HepG2 (cell line): ENCODE data around the gene ANKRD66. TPM values are rescaled to one million over a fixed set of nuclear protein-coding genes. Genes with fewer than 3 reads are reported as not detected.

Experiments
- BRCA1 ChIP-seq: sonication (generic); formaldehyde crosslinking; IDR thresholded peaks from 2 replicates; pipeline ENCODE4 v1.4.0; 2020; ENCODE audit warnings: missing genetic modification reagents
- EP300 ChIP-seq, 3 experiments: sonication (generic) in 1 of 3; formaldehyde crosslinking in 1 of 3; IDR thresholded peaks; 2 replicates each; pipeline versions ENCODE4 v1.5.1 to v1.6.1; 2011 to 2020; ENCODE audit warnings: low read depth in 2 of 3, low read length in 2 of 3, borderline replicate concordance in 1 of 3, improper control_type of control experiment in 1 of 3, mild to moderate bottlenecking in 1 of 3, missing genetic modification reagents in 1 of 3, moderate library complexity in 1 of 3
- FOXP1 ChIP-seq, 2 experiments: fragments of 450-650 bp in 1 of 2; IDR thresholded peaks; 2 replicates each; pipeline ENCODE4 v1.6.1; 2017 to 2018; ENCODE audit warnings: antibody characterized with exemption in 1 of 2
- GATA4 ChIP-seq: sonication (generic); IDR thresholded peaks from 2 replicates; pipeline ENCODE4 v1.6.1; 2016; ENCODE audit warnings: antibody characterized with exemption, low read depth, borderline replicate concordance
- GATAD2A ChIP-seq: IDR thresholded peaks from 2 replicates; pipeline ENCODE4 v1.6.1; 2016
- HNF4A ChIP-seq: sonication (generic); formaldehyde crosslinking; IDR thresholded peaks from 2 replicates; pipeline ENCODE4 v1.4.0; 2020; ENCODE audit warnings: missing genetic modification reagents
- ISL2 ChIP-seq: sonication (generic); formaldehyde crosslinking; IDR thresholded peaks from 2 replicates; pipeline ENCODE4 v1.5.0; 2020; ENCODE audit warnings: missing genetic modification reagents
- MIXL1 ChIP-seq: IDR thresholded peaks from 2 replicates; pipeline ENCODE4 v1.6.1; 2016
- MZF1 ChIP-seq: sonication (generic); formaldehyde crosslinking; IDR thresholded peaks from 2 replicates; pipeline ENCODE4 v1.8.1; 2023; ENCODE audit warnings: mild to moderate bottlenecking, missing genetic modification reagents, borderline replicate concordance
- NCOA2 ChIP-seq: sonication (generic); formaldehyde crosslinking; IDR thresholded peaks from 2 replicates; pipeline ENCODE4 v1.8.0; 2022; ENCODE audit warnings: inconsistent platforms
- NCOR1 ChIP-seq: fragments of 200-600 bp; sonication (generic); IDR thresholded peaks from 2 replicates; pipeline ENCODE4 v1.7.0; 2017; ENCODE audit warnings: antibody characterized with exemption, low read length, borderline replicate concordance
- RARA ChIP-seq: IDR thresholded peaks from 2 replicates; pipeline ENCODE4 v1.6.1; 2016; ENCODE audit warnings: missing genetic modification reagents, missing compliant biosample characterization
- TCF7 ChIP-seq: sonication (generic); IDR thresholded peaks from 2 replicates; pipeline ENCODE4 v1.6.1; 2016; ENCODE audit warnings: antibody characterized with exemption, low read depth
- ZFAT ChIP-seq: sonication (generic); formaldehyde crosslinking; conservative IDR thresholded peaks from 2 replicates; pipeline ENCODE4 v1.8.1; 2023; ENCODE audit warnings: missing genetic modification reagents, inconsistent platforms
- ZNF12 ChIP-seq: sonication (generic); formaldehyde crosslinking; IDR thresholded peaks from 2 replicates; pipeline ENCODE4 v1.5.0; 2020; ENCODE audit warnings: missing genetic modification reagents
- ZNF17 ChIP-seq: sonication (generic); formaldehyde crosslinking; IDR thresholded peaks from 2 replicates; pipeline ENCODE4 v1.5.0; 2020; ENCODE audit warnings: mild to moderate bottlenecking, missing genetic modification reagents
- ZNF672 ChIP-seq: sonication (generic); formaldehyde crosslinking; IDR thresholded peaks from 2 replicates; pipeline ENCODE4 v1.8.1; 2022; ENCODE audit warnings: missing genetic modification reagents
- polyA plus RNA-seq, 8 experiments: library from polyadenylated mRNA; depleted of rRNA in 3 of 8; stranded (reverse) in 7 of 8; unstranded in 1 of 8; fragments of >200 nt; fragmentation: Illumina TruSeq in 4 of 8; extraction: Trizol in 4 of 8; gene quantifications; 2 replicates each; pipeline versions ENCODE4 v1.2.1 to v1.2.3, GENCODE V29; 2011 to 2016; ENCODE audit warnings: low read depth in 4 of 8, missing spikeins in 1 of 8, mixed read lengths in 1 of 8; ENCODE audit not compliant: insufficient read depth in 1 of 8
- total RNA-seq, 5 experiments: library from RNA; depleted of rRNA; stranded (reverse); fragments of >200 nt; fragmentation: Illumina TruSeq; extraction: Trizol; gene quantifications; 2 replicates each; pipeline ENCODE4 v1.2.3, GENCODE V29; 2016; ENCODE audit warnings: low read depth in 1 of 5
- TF ChIP-seq, protein P1 (sequence below): IDR thresholded peaks from 2 replicates; pipeline ENCODE4 v1.4.0; 2020; ENCODE audit warnings: mild to moderate bottlenecking, missing genetic modification reagents
- TF ChIP-seq, protein P2 (sequence below): sonication (generic); formaldehyde crosslinking; IDR thresholded peaks from 2 replicates; pipeline ENCODE4 v1.5.1; 2020; ENCODE audit warnings: mild to moderate bottlenecking, missing genetic modification reagents, borderline replicate concordance

ANKRD66 gene
- total and polyA plus RNA-seq, 2 of the 13 experiments (the other 11 are each of a cell fraction or from before 2014, with no cell fraction given): not detected

DNA sequence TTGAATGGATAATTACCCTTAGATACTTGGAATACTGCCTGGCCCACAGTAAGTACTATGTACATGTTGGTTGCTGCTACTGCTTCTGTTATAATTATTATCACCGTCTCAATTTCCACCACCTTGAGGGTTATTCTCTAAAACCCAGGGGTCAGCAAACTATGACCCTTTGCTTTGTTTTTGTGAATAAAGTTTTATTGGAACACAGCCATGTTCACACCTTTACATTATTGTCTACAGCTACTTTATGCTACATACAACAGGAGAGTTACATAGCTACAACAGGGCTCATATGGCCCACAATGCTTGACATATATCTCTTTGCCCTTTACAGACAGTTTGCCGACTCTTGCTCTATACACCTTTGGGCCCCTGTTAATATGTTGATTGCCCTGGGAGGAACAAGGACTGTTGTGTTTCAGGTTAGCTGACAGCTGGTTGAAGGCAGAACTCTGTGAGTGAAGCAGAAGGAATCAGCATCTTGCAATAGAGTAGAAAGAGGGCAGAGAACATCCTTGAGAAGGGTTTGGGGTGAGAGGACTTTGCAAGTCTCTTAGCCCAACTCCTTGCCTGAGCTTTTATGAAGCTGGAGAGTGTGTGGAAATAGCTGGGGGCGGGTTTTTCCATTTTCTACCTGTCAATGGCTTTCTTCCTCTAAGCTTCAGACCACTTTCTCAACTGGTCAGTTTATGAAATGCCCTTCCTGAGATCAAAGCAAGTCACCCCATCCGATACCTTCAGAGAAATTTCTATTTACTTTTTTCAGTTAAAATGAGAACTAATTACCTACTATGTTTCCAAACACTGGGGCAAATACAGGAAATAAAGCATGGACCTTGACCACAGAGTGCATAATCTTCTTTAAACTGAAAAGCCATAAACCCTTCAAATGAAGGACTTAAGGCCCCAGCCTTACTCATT, 43.0 kb downstream of the ANKRD66 start (continued):
- TF ChIP-seq, protein P1, sequence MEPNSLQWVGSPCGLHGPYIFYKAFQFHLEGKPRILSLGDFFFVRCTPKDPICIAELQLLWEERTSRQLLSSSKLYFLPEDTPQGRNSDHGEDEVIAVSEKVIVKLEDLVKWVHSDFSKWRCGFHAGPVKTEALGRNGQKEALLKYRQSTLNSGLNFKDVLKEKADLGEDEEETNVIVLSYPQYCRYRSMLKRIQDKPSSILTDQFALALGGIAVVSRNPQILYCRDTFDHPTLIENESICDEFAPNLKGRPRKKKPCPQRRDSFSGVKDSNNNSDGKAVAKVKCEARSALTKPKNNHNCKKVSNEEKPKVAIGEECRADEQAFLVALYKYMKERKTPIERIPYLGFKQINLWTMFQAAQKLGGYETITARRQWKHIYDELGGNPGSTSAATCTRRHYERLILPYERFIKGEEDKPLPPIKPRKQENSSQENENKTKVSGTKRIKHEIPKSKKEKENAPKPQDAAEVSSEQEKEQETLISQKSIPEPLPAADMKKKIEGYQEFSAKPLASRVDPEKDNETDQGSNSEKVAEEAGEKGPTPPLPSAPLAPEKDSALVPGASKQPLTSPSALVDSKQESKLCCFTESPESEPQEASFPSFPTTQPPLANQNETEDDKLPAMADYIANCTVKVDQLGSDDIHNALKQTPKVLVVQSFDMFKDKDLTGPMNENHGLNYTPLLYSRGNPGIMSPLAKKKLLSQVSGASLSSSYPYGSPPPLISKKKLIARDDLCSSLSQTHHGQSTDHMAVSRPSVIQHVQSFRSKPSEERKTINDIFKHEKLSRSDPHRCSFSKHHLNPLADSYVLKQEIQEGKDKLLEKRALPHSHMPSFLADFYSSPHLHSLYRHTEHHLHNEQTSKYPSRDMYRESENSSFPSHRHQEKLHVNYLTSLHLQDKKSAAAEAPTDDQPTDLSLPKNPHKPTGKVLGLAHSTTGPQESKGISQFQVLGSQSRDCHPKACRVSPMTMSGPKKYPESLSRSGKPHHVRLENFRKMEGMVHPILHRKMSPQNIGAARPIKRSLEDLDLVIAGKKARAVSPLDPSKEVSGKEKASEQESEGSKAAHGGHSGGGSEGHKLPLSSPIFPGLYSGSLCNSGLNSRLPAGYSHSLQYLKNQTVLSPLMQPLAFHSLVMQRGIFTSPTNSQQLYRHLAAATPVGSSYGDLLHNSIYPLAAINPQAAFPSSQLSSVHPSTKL (CRISPR knock-in tag): peak; percentile 31; the same call in 1 of the 2 replicates
- TF ChIP-seq MIXL1 (CRISPR knock-in tag) (peak; percentile 82), EP300 (IDR thresholded peaks at IDR 0.05; ENCODE audit: low read depth in 2 of 2, low read length in 2 of 2) (peak in 1 of 2 experiments; percentile 60; a peak in 2 of 4 replicates), EP300 (CRISPR knock-in tag; IDR thresholded peaks at IDR 0.05; ENCODE audit: borderline replicate concordance) (no peak), NCOA2 (CRISPR knock-in tag) (peak; percentile 69), ZNF17 (CRISPR knock-in tag) (no peak), ISL2 (CRISPR knock-in tag) (peak; percentile 43; the same call in 1 of the 2 replicates), BRCA1 (CRISPR knock-in tag) (no peak), RARA (peak; percentile 32; the same call in 1 of the 2 replicates), FOXP1 (IDR thresholded peaks at IDR 0.05) (no peak), FOXP1 (CRISPR knock-in tag; IDR thresholded peaks at IDR 0.05) (peak; percentile 32), HNF4A (CRISPR knock-in tag) (peak; percentile 56), GATAD2A (peak; percentile 38; the same call in 1 of the 2 replicates), NCOR1 (peak; percentile 70; the same call in 1 of the 2 replicates), MZF1 (CRISPR knock-in tag) (no peak), ZNF12 (CRISPR knock-in tag) (peak; percentile 61; the same call in 1 of the 2 replicates), ZNF672 (CRISPR knock-in tag) (no peak), GATA4 (peak; percentile 15; the same call in 1 of the 2 replicates), TCF7 (peak; percentile 91), ZFAT (CRISPR knock-in tag) (no peak)
- TF ChIP-seq, protein P2, sequence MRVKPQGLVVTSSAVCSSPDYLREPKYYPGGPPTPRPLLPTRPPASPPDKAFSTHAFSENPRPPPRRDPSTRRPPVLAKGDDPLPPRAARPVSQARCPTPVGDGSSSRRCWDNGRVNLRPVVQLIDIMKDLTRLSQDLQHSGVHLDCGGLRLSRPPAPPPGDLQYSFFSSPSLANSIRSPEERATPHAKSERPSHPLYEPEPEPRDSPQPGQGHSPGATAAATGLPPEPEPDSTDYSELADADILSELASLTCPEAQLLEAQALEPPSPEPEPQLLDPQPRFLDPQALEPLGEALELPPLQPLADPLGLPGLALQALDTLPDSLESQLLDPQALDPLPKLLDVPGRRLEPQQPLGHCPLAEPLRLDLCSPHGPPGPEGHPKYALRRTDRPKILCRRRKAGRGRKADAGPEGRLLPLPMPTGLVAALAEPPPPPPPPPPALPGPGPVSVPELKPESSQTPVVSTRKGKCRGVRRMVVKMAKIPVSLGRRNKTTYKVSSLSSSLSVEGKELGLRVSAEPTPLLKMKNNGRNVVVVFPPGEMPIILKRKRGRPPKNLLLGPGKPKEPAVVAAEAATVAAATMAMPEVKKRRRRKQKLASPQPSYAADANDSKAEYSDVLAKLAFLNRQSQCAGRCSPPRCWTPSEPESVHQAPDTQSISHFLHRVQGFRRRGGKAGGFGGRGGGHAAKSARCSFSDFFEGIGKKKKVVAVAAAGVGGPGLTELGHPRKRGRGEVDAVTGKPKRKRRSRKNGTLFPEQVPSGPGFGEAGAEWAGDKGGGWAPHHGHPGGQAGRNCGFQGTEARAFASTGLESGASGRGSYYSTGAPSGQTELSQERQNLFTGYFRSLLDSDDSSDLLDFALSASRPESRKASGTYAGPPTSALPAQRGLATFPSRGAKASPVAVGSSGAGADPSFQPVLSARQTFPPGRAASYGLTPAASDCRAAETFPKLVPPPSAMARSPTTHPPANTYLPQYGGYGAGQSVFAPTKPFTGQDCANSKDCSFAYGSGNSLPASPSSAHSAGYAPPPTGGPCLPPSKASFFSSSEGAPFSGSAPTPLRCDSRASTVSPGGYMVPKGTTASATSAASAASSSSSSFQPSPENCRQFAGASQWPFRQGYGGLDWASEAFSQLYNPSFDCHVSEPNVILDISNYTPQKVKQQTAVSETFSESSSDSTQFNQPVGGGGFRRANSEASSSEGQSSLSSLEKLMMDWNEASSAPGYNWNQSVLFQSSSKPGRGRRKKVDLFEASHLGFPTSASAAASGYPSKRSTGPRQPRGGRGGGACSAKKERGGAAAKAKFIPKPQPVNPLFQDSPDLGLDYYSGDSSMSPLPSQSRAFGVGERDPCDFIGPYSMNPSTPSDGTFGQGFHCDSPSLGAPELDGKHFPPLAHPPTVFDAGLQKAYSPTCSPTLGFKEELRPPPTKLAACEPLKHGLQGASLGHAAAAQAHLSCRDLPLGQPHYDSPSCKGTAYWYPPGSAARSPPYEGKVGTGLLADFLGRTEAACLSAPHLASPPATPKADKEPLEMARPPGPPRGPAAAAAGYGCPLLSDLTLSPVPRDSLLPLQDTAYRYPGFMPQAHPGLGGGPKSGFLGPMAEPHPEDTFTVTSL (CRISPR knock-in tag): peak; percentile 40; the same call in 1 of the 2 replicates
